NCI-H774 (cell line): Measurements from ENCODE around the gene UBE2I.

ENCODE experiments used
- DNase-seq: peaks from one replicate; lab custom pipeline; 2025; lab: John Stamatoyannopoulos, UW

The UBE2I gene

DNA sequence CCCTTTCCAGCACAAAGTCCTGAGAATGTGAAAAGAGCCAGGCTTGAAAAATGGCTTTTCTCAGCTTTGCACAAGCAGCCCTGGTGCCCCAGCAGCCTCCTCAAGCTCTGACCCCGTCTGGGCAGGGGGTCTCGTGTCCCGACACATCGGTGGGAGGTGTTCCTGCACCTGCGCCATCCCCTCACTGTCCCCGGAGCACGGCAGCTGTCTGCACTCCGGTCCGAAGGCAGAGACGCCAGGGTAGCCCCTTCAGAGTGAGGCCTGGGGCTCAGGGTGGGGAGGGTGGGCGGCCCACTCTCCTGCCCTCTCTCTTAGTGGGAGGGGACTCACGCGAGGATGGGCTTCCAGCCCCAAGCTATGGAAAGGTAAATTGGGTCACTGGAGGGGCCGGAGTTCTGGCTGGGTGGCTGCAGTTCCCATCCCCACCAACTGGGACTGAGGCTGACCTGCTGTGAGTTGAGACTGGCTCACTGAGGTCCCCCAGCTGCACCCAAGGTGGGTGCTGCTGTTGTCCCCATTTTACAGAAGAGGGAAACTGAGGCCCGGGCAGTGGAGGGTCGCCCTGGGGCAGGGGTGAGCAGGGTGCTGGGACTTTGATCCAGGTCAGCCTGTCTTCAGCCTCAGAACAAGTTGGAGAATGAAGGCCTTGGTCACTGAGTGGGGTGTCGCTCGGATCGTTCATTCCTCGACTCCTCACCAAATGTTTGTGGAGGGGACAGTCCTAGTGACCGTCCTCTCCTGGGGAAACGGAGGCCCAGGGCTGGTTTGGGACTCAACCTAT lies 21.7 kb downstream of the UBE2I start:
- DNase-seq = no peak

DNA sequence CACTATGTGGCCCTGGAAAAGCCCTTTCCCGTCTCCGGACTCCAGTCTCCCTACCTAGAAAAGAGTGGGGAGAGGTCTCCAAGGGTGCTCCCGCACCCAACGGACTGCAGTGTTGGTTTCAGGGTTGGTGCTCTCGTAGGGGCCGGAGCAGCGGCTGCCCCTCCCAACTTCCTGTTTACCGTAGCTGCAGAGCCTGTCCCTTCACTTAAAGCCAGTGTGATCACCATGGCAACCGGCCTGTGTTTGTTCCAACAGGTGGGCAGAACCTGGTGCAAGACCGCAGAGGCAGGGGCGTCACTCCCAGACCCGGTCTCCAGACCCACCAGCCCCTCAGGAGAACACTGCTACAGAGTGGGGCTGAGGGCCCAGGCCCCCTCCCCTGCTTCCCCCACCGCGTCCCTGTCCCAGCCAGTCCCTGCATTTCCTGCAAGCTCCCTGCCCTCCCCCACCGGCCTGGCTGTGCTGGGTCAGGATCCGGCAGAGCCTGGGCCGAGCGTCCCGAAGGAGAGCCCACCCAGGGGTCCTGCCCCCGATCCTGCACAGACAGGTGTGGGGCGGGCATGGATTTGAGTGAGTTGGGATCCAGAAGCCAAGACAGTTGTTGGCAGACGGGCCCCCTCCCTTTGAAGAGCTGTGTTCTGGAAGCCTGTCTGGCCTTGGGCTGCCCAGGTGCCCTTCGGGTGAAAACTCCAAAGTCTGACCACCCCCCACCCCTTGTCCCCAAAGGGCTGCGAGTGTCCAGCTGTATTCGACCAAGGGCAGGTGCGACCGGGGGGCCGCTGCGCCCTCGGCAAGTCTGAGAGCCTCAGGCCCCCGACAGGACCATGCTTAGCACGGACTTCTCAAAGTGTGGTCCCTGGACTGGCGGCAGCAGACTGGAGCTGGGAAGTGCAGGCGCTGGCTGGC lies 22.5 kb downstream of the UBE2I start:
- peak; percentile 37 for DNase-seq

DNA sequence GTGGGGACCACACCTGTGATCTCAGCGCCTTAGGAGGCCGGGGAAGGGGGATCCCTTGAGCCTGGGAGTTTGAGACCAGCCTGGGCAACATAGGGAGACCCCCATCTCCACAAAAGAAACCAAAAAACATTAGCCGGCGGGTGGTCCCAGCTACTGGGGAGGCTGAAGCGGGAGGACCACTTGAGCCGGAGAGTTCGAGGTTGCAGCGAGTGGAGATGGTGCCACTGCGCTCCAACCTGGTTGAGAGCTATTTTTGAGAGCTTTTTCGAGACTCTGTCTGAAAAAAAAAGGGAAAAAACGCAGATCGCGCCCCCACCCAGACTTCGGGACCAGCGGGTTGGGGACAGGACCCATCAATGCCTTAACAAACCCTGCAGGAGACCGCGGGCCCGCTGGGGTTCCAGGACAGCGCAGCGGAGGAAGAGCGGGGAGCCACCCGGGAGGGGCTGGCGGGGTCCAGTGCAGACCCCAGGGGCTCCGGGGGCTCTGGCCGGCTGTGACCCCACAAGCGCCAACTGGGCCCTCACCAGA lies 23.2 kb downstream of the UBE2I start:
- DNase-seq = no peak

DNA sequence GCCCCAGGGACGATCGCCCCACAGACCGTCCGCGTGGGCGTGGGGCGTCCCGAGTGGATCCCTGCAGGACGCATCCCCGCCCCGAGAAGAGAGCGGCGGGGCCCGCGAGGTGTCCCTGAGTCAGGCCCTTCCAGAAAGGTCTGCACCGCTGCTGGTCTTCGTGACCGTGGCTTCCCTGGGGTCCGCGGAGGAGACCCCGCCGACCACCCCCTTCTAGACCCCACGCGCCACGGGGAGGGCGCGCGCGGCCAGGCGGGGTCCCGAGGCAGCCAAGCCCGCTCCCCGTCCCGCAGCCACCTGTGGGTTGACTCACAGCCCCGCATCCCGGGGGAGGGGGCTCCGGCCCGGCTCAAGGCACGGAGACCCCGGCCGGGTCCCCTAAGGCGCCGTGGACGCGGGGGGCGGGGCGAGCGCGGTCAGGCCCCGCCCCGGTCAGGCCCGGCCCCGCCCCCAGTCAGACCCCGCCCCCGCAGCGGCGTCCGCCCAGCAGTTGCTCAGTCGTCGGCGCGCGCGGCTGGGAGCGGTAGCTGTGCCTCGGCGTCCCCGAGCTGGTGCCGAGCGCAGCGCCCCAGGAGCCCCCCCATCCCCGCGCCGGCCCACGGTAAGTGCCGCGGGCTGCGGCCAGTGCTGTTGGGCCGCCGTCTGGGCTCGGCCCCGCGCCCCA lies 23.8 kb downstream of the UBE2I start, which contains the start of gene BAIAP3:
BAIAP3 (plus strand) TSS at position 497 of the 664 bp plus-strand sequence. CDS start 4,905 bp downstream, outside the sequence.
- no peak for DNase-seq

DNA sequence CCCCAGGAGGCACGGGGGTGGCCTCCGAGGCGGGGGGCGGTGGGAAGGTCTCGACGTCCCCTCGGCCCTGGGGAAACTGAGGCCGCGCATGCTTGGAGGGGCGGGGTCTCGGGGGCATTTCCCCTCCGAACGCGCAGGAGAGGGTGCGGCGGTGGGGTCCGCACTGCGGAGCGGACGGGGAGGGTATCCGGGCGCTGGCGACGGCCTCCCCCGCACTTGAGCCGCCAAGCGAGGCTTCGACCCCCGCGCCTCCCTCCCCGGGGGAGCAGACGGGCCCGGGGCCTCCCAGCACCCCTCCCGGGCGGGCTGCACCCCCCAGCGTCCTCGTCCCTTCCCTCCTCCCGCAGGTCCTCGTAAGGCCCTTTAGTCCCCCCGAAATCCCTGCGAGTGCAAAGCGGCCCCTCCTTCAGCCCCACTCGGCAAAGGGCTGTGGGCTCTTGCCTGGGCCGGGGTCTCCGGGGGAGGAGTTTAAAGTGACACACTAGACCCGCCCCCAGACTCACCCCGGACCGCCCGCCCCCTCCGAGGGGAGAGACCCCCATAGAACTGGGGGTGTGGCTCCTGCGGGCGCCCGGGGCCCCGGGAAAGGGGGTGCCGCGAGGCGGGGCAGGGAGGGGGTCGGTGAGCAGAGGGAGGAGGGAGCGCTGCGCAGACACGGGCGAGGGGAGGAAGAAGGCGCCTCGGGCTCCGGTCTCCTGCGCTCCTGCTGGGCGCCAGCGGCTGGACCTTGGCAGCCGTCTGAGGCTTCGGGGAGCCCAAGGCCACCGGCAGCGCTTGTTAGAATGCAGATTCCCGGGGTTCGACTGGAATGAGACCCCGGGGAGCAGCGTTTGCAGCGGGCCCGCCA lies 24.6 kb downstream of the UBE2I start:
- no peak for DNase-seq

DNA sequence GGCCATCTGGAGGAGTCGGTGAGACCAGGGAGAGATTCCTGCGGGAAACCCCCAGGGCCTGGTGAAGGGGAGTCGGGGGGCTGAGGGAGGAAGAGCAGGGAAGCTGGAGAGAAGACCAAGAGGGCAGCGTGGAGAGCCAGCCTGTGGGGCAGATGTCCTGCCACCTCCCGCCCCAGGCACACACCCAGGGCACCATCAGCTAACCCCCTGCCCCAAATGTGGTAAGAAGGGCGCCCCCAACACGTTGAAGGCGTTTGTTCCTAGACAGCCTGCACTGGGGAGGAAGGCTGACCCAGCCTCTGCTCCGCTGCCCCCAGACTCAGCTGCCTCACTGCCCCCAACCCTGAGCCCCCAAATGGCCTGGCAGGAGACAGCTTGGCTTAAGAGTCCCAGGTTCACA lies 25.3 kb downstream of the UBE2I start:
- no peak for DNase-seq

DNA sequence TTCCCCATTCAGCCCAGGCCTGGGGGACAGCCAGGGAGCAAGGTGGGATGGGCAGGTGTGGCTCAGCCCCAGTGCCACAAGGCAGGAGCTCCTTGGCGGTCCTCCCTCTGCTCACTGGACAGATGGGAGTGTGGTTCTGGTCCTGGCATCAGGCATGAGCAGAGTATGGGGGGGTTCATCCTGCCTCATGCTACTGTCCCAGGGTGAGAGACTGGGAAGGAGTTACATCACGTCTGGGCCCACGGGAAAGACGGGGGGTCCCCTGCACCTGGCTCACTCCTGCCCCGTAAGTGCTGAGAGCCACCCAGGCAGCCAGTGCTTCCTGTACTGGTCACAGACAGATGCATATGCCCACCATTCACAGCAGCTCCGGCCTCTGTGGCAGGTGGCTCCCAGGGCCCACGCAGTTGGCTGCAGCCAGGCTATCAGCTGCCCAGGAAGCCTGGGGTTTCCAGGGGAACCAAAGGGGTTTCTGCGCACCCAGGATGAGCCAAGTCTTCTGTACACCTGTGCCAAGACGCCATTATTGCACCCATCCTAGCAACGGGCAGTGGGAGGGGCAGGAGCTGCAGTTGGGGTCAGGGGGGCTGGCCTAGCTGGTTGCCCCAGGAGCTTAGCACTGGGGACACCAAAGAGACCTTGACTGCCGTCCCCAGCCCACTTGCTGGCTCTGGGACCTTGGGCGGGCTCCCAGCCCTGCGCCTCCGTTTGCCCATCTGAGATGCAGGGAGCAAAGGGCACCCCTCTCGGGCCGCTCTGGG lies 26.0 kb downstream of the UBE2I start:
- DNase-seq = no peak

DNA sequence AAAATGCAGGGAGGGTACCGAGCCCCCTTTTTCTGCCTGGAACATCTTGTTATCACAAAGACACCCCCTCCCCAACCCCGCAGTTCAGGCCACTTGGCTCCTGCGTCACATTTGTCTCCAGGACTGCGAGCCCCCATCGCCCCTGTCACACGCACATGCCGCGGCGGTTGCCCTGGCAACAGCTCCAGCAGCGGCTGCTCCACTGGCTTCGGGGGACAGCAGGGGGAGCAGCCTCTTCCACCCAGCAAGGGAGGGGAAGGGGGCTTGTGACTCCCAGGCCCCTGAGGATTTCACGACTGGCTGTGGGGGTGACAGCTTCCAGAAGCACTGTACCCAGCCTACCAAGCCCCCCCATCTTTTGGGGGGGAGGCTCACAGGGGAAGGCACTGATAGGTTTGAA lies 26.6 kb downstream of the UBE2I start:
- no peak for DNase-seq

DNA sequence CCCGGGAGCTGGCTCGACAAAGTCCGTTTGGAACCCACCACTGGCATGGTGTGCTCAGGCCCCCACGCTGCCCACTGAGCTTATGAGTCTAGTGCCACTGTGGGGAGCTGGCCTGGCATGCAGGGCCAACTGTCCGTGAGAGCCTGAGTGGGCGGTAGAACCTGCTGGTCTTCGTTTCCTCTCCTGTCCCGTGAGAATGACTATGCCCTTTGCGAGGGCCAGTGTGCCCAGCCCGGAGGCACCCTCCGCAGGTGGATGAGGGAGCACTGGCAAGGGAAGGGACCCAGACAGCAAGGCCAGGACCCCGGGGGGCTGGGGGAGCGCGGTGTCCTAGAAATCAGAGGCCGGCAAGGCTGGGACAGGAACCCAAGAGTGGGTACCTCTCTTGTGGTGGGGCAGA lies 27.2 kb downstream of the UBE2I start:
- no peak for DNase-seq

DNA sequence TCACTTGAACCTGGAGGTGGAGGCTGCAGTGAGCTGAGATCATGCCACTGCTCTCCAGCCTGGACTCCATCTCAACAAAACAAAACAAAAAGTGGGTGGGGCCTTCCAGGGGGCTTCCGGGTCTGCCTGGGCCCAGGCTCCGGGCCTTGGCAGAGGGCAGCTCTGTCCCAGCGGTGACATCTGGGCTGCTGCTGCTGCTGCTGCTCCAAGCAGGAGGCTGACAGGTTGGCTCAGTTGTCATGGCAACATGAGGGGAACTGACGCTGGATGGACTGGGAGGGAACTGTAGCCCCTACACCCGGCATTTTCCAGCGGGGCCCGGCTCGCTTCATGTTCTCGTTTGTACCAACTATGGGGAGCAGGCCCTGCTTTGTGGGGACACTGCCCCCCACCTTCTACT lies 28.1 kb downstream of the UBE2I start:
- DNase-seq = no peak

DNA sequence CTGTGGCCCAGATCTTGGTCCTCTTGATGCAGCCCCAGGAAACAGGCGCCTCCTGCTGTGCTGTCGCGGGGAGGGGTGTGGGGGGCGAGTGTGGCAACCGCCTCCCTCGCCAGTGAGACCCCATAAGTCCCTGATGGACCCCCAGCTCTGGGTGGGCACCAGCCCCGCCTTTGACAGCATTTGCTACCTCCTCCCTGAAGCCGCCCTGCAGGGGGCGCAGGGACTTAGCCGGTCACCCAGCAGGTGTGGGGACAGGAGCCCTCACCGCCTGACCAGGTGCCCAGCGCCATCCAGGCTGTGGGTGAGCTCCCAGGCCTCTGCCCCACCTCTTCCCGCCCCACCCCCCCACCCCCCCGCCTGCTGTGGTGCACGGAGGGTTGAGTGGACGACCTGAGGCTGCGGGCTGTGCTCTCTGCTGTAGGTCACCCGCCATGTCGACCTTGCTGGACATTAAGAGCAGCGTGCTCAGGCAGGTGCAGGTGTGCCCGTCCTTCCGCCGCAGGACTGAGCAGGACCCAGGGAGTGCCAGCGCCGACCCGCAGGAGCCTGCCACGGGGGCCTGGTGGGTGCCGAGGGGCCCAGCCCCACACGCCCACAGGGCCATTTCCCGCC lies 28.8 kb downstream of the UBE2I start:
- no peak for DNase-seq

DNA sequence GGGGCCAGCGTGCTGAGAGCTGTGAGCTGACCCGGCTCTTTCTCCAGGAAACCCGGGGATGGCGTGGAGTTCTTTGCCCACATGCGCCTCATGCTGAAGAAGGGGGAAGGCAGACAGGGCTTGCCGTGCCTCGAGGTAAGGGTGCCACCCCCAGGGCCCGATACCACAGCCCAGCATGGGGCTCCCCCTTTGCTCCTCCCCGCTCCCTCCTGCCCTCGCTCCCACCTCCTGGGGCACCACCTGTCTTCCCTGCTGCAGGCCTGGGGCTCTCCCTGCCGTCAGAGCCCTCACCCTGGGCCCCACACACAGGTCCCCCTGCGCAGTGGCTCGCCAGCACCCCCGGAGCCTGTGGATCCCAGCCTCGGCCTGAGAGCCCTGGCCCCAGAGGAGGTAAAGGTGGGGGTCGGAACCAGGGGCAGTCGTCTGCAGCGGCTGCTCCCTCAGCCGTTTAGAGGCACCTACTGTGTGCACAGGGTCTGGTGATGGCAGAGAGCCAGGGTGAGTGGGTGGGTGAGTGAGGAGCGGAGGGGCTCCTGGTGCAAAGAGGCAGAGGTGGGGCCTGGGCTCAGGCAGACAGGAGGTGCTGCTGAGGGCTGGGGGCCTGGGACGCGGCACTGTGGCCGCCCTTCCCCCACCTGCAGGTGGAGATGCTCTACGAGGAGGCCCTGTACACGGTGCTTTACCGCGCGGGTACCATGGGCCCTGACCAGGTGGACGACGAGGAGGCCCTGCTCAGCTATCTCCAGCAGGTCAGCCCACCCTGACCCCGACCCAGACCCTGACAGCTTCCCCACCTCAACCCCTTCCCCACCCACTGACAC lies 29.6 kb downstream of the UBE2I start:
- no peak for DNase-seq

DNA sequence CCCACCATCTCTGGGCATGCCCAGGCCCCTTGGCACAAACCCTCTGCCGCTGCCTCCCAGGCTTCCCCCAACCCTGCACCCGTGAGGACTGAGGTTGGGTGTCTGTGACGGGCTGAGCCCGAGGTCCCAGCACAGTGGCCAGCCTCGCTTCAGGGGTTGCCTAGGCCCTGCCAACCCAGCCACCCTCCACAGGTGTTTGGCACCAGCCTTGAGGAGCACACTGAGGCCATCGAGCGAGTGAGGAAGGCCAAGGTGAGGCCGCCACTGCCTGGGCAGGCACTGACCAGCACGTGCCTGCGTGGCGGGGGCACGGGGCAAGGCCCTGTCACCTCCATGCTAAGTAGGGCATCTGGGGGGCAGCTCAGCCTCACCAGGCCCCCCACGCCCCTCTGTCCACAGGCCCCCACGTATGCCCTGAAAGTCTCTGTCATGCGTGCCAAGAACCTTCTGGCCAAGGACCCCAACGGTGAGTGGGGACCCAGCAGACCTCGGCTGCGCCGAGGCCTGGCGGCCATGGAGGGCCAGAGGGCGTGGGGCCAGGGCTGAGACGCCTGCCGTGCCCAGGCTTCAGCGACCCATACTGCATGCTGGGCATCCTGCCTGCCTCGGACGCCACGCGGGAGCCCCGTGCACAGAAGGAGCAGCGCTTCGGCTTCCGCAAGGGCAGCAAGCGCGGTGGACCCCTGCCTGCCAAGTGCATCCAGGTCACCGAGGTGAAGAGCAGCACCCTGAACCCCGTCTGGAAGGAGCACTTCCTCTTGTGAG lies 31.5 kb downstream of the UBE2I start:
- no peak for DNase-seq

DNA sequence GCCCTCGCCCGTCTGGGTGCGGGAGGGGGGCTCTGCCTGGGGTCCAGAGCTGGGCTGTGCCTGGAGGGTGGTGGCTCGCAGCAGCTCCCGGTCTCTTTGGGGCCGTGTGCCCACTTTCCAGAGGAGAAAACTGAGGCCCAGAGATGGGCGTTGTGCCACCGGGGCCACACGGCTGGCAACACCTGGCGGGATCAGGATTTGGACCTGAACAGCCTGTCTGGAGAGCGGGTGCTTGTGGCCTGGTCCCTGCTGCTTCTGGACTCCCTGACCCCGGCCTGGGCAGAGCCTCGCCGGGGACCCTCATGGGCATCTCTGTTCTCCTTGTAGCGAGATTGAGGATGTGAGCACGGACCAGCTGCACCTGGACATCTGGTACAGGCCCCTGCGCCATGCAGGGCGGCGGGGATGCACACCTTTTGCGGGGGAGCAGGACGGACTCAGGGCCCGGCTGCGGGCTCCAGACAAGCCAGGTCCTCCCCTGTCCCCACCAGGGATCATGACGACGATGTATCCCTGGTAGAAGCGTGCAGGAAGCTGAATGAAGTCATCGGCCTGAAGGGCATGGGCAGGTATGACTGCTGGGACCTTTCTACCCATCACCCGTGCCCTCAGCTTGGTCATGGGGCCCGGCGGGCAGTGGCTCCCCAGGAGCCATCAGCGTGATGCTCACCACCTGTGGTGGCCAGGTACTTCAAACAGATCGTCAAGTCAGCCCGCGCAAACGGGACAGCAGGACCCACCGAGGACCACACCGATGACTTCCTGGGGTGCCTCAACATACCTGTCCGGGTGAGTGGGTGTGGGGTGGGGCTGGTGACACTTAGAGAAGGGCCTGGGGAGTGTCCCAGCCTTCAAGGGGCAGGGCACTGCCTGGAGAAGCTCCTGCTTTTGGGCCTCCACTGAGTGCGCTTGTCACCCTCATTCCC lies 32.3 kb downstream of the UBE2I start:
- DNase-seq = no peak

DNA sequence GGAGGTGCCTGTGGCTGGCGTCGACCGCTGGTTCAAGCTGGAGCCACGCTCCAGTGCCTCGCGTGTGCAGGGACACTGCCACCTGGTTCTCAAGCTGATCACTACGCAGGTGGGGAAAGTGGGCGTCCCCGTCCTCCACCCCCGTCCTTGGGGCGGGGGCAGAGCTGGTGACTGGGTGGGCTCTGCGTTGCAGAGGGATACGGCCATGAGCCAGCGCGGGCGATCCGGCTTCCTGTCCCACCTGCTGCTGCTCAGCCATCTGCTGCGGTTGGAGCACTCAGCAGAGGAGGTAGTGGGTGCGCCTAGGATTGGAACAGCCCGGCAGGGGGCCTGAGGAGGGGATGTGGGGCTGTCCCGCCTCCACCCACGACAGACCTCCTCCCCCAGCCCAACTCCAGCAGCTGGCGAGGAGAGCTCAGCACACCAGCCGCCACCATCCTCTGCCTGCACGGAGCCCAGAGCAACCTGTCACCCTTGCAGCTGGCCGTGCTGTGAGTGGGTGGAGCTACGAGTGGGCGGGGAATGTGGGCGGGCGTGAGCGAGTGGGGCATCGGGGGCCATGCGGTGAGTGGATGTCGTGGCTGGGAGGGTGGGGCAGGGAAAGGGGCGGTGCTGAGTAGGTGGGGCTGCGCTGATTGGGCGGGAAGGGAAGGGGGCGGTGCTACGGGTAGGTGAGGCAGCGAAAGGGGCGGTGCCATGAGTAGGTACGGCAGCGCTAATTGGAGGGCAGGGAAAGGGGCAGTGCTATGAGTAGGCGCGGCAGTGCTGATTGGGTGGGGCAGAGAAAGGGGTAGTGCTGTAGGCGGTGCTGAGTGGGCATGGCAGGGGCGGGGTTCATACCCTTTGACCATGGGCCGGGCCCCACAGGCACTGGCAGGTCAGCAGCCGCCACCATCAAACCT lies 33.3 kb downstream of the UBE2I start:
- DNase-seq = peak; percentile 88
